Neural cell (in vitro differentiated cells): ENCODE results near the gene ZFYVE19. TPM values are rescaled to one million over a fixed set of nuclear protein-coding genes. Genes with fewer than 3 reads are reported as not detected.

Experiments
- H2AFZ ChIP-seq: fragments of 200-600, 300-800 bp; sonication (generic), shearing (Covaris generic); 2 replicates; pipeline ENCODE4 v1.6.0; 2014; ENCODE audit warnings: low read depth, mild to moderate bottlenecking, antibody characterized with exemption, low read length, moderate library complexity
- H3F3A ChIP-seq: fragments of 200-600 bp; shearing (Covaris generic); 2 replicates; pipeline ENCODE4 v1.6.1; 2016; ENCODE audit warnings: mild to moderate bottlenecking, moderate library complexity, mixed read lengths, antibody characterized with exemption, low read length; ENCODE audit not compliant: insufficient read depth, poor library complexity, severe bottlenecking
- H3K27ac ChIP-seq: fragments of 200-600, 300-800 bp; sonication (generic), shearing (Covaris generic); 2 replicates; pipeline ENCODE4 v1.5.1; 2014; ENCODE audit warnings: mild to moderate bottlenecking, low read length, moderate library complexity
- H3K27me3 ChIP-seq: fragments of 300-800, 200-600 bp; sonication (generic), shearing (Covaris generic); 2 replicates; pipeline ENCODE4 v1.6.0; 2014; ENCODE audit warnings: mild to moderate bottlenecking, low read depth, low read length, moderate library complexity; ENCODE audit not compliant: insufficient read depth
- H3K36me3 ChIP-seq: fragments of 300-800, 200-600 bp; sonication (generic), shearing (Covaris generic); 2 replicates; pipeline ENCODE4 v1.5.1; 2014; ENCODE audit warnings: mild to moderate bottlenecking, antibody characterized with exemption, low read length, moderate library complexity; ENCODE audit not compliant: insufficient read depth
- H3K4me2 ChIP-seq: fragments of 300-800, 200-600 bp; sonication (generic), shearing (Covaris generic); 2 replicates; pipeline ENCODE4 v1.6.0; 2014; ENCODE audit warnings: mild to moderate bottlenecking, low read length
- H3K4me3 ChIP-seq: fragments of 300-800, 200-600 bp; sonication (generic), shearing (Covaris generic); 2 replicates; pipeline ENCODE4 v1.5.1; 2014; ENCODE audit warnings: mild to moderate bottlenecking, low read length, moderate library complexity
- H3K79me2 ChIP-seq: fragments of 200-600 bp; shearing (Covaris generic); replicated peaks from 2 replicates; pipeline ENCODE4 v1.6.0; 2014; ENCODE audit warnings: mild to moderate bottlenecking, low read length, moderate library complexity; ENCODE audit not compliant: insufficient read depth
- H3K9ac ChIP-seq: fragments of 300-800, 200-600 bp; sonication (generic), shearing (Covaris generic); 2 replicates; pipeline ENCODE4 v1.6.1; 2016; ENCODE audit warnings: mild to moderate bottlenecking, low read length, mixed read lengths
- H3K9me2 ChIP-seq: fragments of 200-600 bp; shearing (Covaris generic); 2 replicates; pipeline ENCODE4 v1.6.1; 2016; ENCODE audit warnings: mild to moderate bottlenecking, low read length, mixed read lengths; ENCODE audit not compliant: insufficient read depth
- H3K9me3 ChIP-seq: fragments of 200-600, 300-800 bp; sonication (generic), shearing (Covaris generic); 2 replicates; pipeline ENCODE4 v1.6.1; 2016; ENCODE audit warnings: mild to moderate bottlenecking, mixed run types, low read length, moderate library complexity, mixed read lengths
- H4K20me1 ChIP-seq: fragments of 200-600 bp; shearing (Covaris generic); 2 replicates; pipeline ENCODE4 v1.6.1; 2016; ENCODE audit warnings: mild to moderate bottlenecking, mixed run types; ENCODE audit not compliant: insufficient read depth
- EP300 ChIP-seq: fragments of 450-650 bp; conservative IDR thresholded peaks from 2 replicates; pipeline ENCODE4 v1.6.1; 2014; ENCODE audit warnings: antibody characterized with exemption, mild to moderate bottlenecking, moderate library complexity; ENCODE audit not compliant: poor library complexity, severe bottlenecking
- EZH2 ChIP-seq: fragments of 200-600, 300-800 bp; shearing (Covaris generic), sonication (generic); IDR thresholded peaks from 2 replicates; pipeline ENCODE4 v1.6.1; 2014; ENCODE audit warnings: antibody characterized with exemption, low read length, borderline replicate concordance, mild to moderate bottlenecking; ENCODE audit not compliant: insufficient read depth, poor library complexity, severe bottlenecking
- MXI1 ChIP-seq: fragments of 450-650 bp; conservative IDR thresholded peaks from 2 replicates; pipeline ENCODE4 v1.6.1; 2014; ENCODE audit warnings: antibody characterized with exemption, mild to moderate bottlenecking; ENCODE audit not compliant: poor library complexity, severe bottlenecking
- POLR2AphosphoS5 ChIP-seq: IDR thresholded peaks from 2 replicates; pipeline ENCODE4 v1.6.1; 2012
- RAD21 ChIP-seq: fragments of 450-650 bp; conservative IDR thresholded peaks from 2 replicates; pipeline ENCODE4 v1.6.1; 2014; ENCODE audit warnings: antibody characterized with exemption, mild to moderate bottlenecking, moderate library complexity
- SMC3 ChIP-seq: fragments of 450-650 bp; conservative IDR thresholded peaks from 2 replicates; pipeline ENCODE4 v1.6.1; 2014; ENCODE audit warnings: antibody characterized with exemption, mild to moderate bottlenecking, moderate library complexity; ENCODE audit not compliant: poor library complexity
- TAF1 ChIP-seq: IDR thresholded peaks from 2 replicates; pipeline ENCODE4 v1.6.1; 2012; ENCODE audit warnings: low read depth
- polyA plus RNA-seq: library from polyadenylated mRNA; depleted of rRNA; stranded (reverse); fragments of >200 nt; gene quantifications from 2 replicates; pipeline ENCODE4 v1.2.3, GENCODE V29; 2014
- TF ChIP-seq, protein P1 (sequence below): IDR thresholded peaks from 2 replicates; pipeline ENCODE4 v1.6.1; 2012; ENCODE audit warnings: borderline replicate concordance
- TF ChIP-seq, protein P2 (sequence below): fragments of 450-650 bp; IDR thresholded peaks from 2 replicates; pipeline ENCODE4 v1.5.1; 2014; ENCODE audit warnings: antibody characterized with exemption, mild to moderate bottlenecking, moderate library complexity; ENCODE audit not compliant: poor library complexity, severe bottlenecking

The ZFYVE19 gene
- polyA plus RNA-seq, 1 donor from 2014 or later, result 48.2 TPM

DNA sequence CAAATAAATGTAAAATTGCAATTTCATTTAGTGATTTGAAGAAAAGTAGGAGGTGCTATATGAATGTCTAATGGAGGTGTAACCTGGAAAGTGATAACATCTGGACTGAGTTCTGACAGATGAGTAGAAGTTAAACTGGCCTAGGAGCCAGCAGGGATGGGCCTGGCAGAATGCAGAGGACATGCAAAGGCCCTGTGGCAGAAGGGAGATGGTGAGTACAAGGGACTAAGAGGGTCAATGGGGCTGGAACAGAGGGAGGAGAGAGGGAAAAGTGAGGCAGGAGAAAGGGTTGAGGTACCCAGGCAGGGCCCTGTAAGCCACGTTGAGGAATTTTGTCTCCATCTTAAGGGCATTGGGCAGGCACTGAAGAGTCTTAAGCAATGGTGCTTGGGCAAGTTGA is 25.0 kb downstream of the ZFYVE19 start:
- no peaks in the 10 kb centered on the region for H3K27me3 ChIP-seq

DNA sequence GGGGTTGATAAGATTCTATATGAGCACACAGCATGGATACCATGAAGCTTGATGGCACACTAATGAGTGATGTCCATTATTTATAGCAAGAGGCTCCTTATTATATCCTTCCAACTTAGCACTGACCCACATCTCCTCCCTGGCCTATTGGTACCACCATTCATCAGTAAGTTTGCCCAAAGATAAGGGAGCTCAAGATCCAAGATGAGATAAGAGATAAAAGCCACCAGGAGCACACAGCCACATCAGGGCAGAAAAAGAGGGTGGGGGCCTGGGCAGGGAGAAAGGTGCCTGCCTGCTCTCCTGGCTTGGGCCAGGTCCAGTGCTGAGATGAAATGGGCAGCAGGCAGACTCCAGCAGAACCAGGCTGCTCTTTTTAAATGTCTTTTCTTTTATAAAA is 26.0 kb downstream of the ZFYVE19 start:
- no peak overlapping the region for H3K9ac ChIP-seq
- H3K9me2 ChIP-seq, result no peaks in the 10 kb centered on the region
- no peaks in the 10 kb centered on the region for H4K20me1 ChIP-seq
- H3K27me3 ChIP-seq, result no peaks in the 10 kb centered on the region
- no peak overlapping the region for H3K4me3 ChIP-seq
- no peak overlapping the region for H3K27ac ChIP-seq
- TF ChIP-seq EP300 (no peak), EZH2 (no peak), RAD21 (no peak), SMC3 (no peak), TAF1 (no peak), POLR2AphosphoS5 (no peak)
- TF ChIP-seq, protein P1, sequence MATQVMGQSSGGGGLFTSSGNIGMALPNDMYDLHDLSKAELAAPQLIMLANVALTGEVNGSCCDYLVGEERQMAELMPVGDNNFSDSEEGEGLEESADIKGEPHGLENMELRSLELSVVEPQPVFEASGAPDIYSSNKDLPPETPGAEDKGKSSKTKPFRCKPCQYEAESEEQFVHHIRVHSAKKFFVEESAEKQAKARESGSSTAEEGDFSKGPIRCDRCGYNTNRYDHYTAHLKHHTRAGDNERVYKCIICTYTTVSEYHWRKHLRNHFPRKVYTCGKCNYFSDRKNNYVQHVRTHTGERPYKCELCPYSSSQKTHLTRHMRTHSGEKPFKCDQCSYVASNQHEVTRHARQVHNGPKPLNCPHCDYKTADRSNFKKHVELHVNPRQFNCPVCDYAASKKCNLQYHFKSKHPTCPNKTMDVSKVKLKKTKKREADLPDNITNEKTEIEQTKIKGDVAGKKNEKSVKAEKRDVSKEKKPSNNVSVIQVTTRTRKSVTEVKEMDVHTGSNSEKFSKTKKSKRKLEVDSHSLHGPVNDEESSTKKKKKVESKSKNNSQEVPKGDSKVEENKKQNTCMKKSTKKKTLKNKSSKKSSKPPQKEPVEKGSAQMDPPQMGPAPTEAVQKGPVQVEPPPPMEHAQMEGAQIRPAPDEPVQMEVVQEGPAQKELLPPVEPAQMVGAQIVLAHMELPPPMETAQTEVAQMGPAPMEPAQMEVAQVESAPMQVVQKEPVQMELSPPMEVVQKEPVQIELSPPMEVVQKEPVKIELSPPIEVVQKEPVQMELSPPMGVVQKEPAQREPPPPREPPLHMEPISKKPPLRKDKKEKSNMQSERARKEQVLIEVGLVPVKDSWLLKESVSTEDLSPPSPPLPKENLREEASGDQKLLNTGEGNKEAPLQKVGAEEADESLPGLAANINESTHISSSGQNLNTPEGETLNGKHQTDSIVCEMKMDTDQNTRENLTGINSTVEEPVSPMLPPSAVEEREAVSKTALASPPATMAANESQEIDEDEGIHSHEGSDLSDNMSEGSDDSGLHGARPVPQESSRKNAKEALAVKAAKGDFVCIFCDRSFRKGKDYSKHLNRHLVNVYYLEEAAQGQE, result no peak
- TF ChIP-seq, protein P2, sequence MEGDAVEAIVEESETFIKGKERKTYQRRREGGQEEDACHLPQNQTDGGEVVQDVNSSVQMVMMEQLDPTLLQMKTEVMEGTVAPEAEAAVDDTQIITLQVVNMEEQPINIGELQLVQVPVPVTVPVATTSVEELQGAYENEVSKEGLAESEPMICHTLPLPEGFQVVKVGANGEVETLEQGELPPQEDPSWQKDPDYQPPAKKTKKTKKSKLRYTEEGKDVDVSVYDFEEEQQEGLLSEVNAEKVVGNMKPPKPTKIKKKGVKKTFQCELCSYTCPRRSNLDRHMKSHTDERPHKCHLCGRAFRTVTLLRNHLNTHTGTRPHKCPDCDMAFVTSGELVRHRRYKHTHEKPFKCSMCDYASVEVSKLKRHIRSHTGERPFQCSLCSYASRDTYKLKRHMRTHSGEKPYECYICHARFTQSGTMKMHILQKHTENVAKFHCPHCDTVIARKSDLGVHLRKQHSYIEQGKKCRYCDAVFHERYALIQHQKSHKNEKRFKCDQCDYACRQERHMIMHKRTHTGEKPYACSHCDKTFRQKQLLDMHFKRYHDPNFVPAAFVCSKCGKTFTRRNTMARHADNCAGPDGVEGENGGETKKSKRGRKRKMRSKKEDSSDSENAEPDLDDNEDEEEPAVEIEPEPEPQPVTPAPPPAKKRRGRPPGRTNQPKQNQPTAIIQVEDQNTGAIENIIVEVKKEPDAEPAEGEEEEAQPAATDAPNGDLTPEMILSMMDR, result no peak
- H3K36me3 ChIP-seq, result no peaks in the 10 kb centered on the region
- H3K9me3 ChIP-seq, result no peaks in the 10 kb centered on the region
- H3K4me2 ChIP-seq, result no peak overlapping the region
- H3K79me2 ChIP-seq, result no peaks in the 10 kb centered on the region
- no peak overlapping the region for H2AFZ ChIP-seq
- no peaks in the 10 kb centered on the region for H3F3A ChIP-seq

More for the DNA sequence above, 25.0 kb downstream of the ZFYVE19 start:
- Histone ChIP-seq H4K20me1 (no peaks in the 10 kb centered on the region), H3K9me3 (no peaks in the 10 kb centered on the region), H3K4me3 (no peak overlapping the region), H3K9ac (no peak overlapping the region), H3K79me2 (no peaks in the 10 kb centered on the region), H3F3A (no peaks in the 10 kb centered on the region), H3K4me2 (no peak overlapping the region), H2AFZ (no peak overlapping the region), H3K9me2 (no peaks in the 10 kb centered on the region), H3K36me3 (no peaks in the 10 kb centered on the region), H3K27ac (no peak overlapping the region)
- TF ChIP-seq, protein P1, result no peak
- TF ChIP-seq SMC3 (no peak), MXI1 (no peak), EP300 (no peak), POLR2AphosphoS5 (no peak), RAD21 (no peak), TAF1 (no peak), EZH2 (no peak)
- TF ChIP-seq, protein P2, result no peak
